CD14-positive monocyte (primary cell): ENCODE data around the gene GGT1. TPM values are rescaled to one million over a fixed set of nuclear protein-coding genes. Genes with fewer than 3 reads are reported as not detected.

Experiments
- DNase-seq, 3 donors: peaks; one replicate each; pipeline ENCODE4 v3.0.0-alpha.2; 2011 to 2022
- H2AFZ ChIP-seq: 2 replicates; pipeline ENCODE4 v1.6.0; 2012; ENCODE audit warnings: mild to moderate bottlenecking, low read depth, low read length, inconsistent platforms; ENCODE audit not compliant: insufficient read depth, poor library complexity, severe bottlenecking
- H3K27ac ChIP-seq, 2 donors: 1 replicate in 1 of 2; 2 replicates in 1 of 2; pipeline ENCODE4 v1.5.1; 2012 to 2013; ENCODE audit warnings: low read length in 2 of 2, control low read depth in 1 of 2, inconsistent platforms in 1 of 2, low read depth in 1 of 2, mild to moderate bottlenecking in 1 of 2
- H3K27me3 ChIP-seq, 2 donors: one replicate each; pipeline versions ENCODE4 v1.6.0 to v1.6.1; 2011 to 2013; ENCODE audit warnings: low read length in 2 of 2; ENCODE audit not compliant: control insufficient read depth in 2 of 2, insufficient read depth in 2 of 2
- H3K36me3 ChIP-seq, 2 donors: replicated peaks in 1 of 2; 1 replicate in 1 of 2; 2 replicates in 1 of 2; pipeline versions ENCODE4 v1.5.1 to v1.6.1; 2012 to 2013; ENCODE audit warnings: low read length in 2 of 2, control low read depth in 1 of 2, inconsistent platforms in 1 of 2, mild to moderate bottlenecking in 1 of 2; ENCODE audit not compliant: insufficient read depth in 2 of 2, control insufficient read depth in 1 of 2
- H3K4me1 ChIP-seq, 2 donors: 1 replicate in 1 of 2; 2 replicates in 1 of 2; pipeline versions ENCODE4 v1.5.1 to v1.6.1; 2012 to 2013; ENCODE audit warnings: low read length in 2 of 2, control low read depth in 1 of 2, inconsistent platforms in 1 of 2, mild to moderate bottlenecking in 1 of 2, moderate library complexity in 1 of 2; ENCODE audit not compliant: insufficient read depth in 2 of 2, control insufficient read depth in 1 of 2
- H3K4me2 ChIP-seq: replicated peaks from 2 replicates; pipeline ENCODE3; 2012; ENCODE audit warnings: low read length, moderate library complexity, mild to moderate bottlenecking; ENCODE audit not compliant: poor library complexity, severe bottlenecking; ENCODE audit errors: extremely low read depth
- H3K4me3 ChIP-seq, 3 experiments: fragments of 200-600 bp in 1 of 3; sonication (generic) in 1 of 3; replicated peaks in 1 of 3; 1 replicate in 2 of 3; 2 replicates in 1 of 3; pipeline ENCODE4 v1.5.1; 2011 to 2013; ENCODE audit warnings: low read length in 3 of 3, mild to moderate bottlenecking in 3 of 3, control low read depth in 2 of 3, low read depth in 2 of 3, inconsistent platforms in 1 of 3, moderate library complexity in 1 of 3
- H3K79me2 ChIP-seq: 2 replicates; pipeline ENCODE4 v1.6.0; 2012; ENCODE audit warnings: mild to moderate bottlenecking, control low read depth, inconsistent platforms, low read length, moderate library complexity; ENCODE audit not compliant: insufficient read depth
- H3K9ac ChIP-seq: 2 replicates; pipeline ENCODE4 v1.6.0; 2017; ENCODE audit warnings: low read length, mild to moderate bottlenecking; ENCODE audit not compliant: insufficient read depth, poor library complexity, severe bottlenecking
- H3K9me3 ChIP-seq, 2 donors: replicated peaks in 1 of 2; 1 replicate in 1 of 2; 2 replicates in 1 of 2; pipeline versions ENCODE4 v1.5.1 to v1.6.1; 2012 to 2013; ENCODE audit warnings: low read length in 2 of 2, control low read depth in 1 of 2; ENCODE audit not compliant: control insufficient read depth in 1 of 2, insufficient read depth in 1 of 2
- H4K20me1 ChIP-seq: 2 replicates; pipeline ENCODE4 v1.6.0; 2012; ENCODE audit warnings: mild to moderate bottlenecking, low read length, control low read depth, moderate library complexity; ENCODE audit not compliant: insufficient read depth
- H3K27ac Mint-ChIP-seq, 7 donors: one replicate each; pipeline ENCODE4 v1.8.0; 2020; ENCODE audit warnings: mild to moderate bottlenecking in 7 of 7, mixed read lengths in 7 of 7, moderate library complexity in 6 of 7, inconsistent platforms in 2 of 7
- H3K27me3 Mint-ChIP-seq, 3 donors: one replicate each; pipeline ENCODE4 v1.8.0; 2021 to 2022; ENCODE audit warnings: low read depth in 3 of 3, mild to moderate bottlenecking in 3 of 3, mixed read lengths in 3 of 3, moderate library complexity in 3 of 3, inconsistent platforms in 1 of 3
- H3K36me3 Mint-ChIP-seq, 2 donors: one replicate each; pipeline ENCODE4 v1.8.0; 2020; ENCODE audit warnings: mixed read lengths in 2 of 2, inconsistent platforms in 1 of 2, mild to moderate bottlenecking in 1 of 2
- H3K4me1 Mint-ChIP-seq: one replicate; pipeline ENCODE4 v1.8.0; 2020; ENCODE audit warnings: mild to moderate bottlenecking, mixed read lengths
- H3K4me3 Mint-ChIP-seq, 2 donors: one replicate each; pipeline ENCODE4 v1.8.0; 2020; ENCODE audit warnings: mild to moderate bottlenecking in 2 of 2, mixed read lengths in 2 of 2, moderate library complexity in 1 of 2
- H3K9me3 Mint-ChIP-seq, 7 donors: one replicate each; pipeline ENCODE4 v1.8.0; 2020 to 2022; ENCODE audit warnings: mixed read lengths in 7 of 7, mild to moderate bottlenecking in 6 of 7, moderate library complexity in 6 of 7, inconsistent platforms in 2 of 7
- CTCF ChIP-seq: fragments of 200-600 bp; IDR thresholded peaks from one replicate; pipeline ENCODE4 v1.8.0; 2022; ENCODE audit warnings: antibody characterized with exemption, mild to moderate bottlenecking
- WGBS: methylation state at CpG from one replicate; pipeline ENCODE4 v1.1.5; 2013; ENCODE audit warnings: missing lambda C conversion rate; ENCODE audit not compliant: insufficient coverage; 5-methylcytosine and 5-hydroxymethylcytosine counted together
- intact Hi-C, 2 donors: fragments of 100-400 bp; cut with micrococcal nuclease; formaldehyde crosslinking; loops; one replicate each; pipeline versions ENCODE4 v1.15.0 to v1.15.1; 2023
- polyA plus RNA-seq, 3 donors: library from polyadenylated mRNA; depleted of rRNA in 1 of 3; unstranded in 2 of 3; stranded (reverse) in 1 of 3; fragments of 300-500 nt in 2 of 3; fragments of >200 nt in 1 of 3; fragmentation: Illumina TruSeq in 2 of 3; gene quantifications; 1 replicate in 2 of 3; 2 replicates in 1 of 3; pipeline ENCODE4 v1.2.3, GENCODE V29; 2012 to 2021

GGT1 gene
- polyA plus RNA-seq, 3 donors, result 16.0 to 26.5 (median 25.5) TPM

- H3K4me3 Mint-ChIP-seq, result no peak overlapping the region
- no peak overlapping the region for H3K9ac ChIP-seq
Measured at GRCh38 chr22:24583221-24584165, 19.5 kb upstream of the GGT1 start.

More at GRCh38 chr22:24583221-24584165, 19.5 kb upstream of the GGT1 start:
- Mint-ChIP-seq H3K9me3 (no peaks in the 10 kb centered on the region), H3K27ac (peak overlapping the region in 1 of 7 donors; percentile 68), H3K4me1 (peaks cover 3% of the 10 kb centered on the region), H3K27me3 (peaks cover 0 to 2% (median 1%) of the 10 kb centered on the region in 3 donors), H3K36me3 (peaks cover 0 to 2% of the 10 kb centered on the region in 2 donors)
- Histone ChIP-seq H3K36me3 (no peaks in the 10 kb centered on the region), H4K20me1 (no peaks in the 10 kb centered on the region), H3K4me1 (no peaks in the 10 kb centered on the region), H3K4me3 (no peak overlapping the region), H3K9me3 (no peaks in the 10 kb centered on the region), H3K4me2 (no peak overlapping the region), H2AFZ (no peak overlapping the region), H3K79me2 (no peaks in the 10 kb centered on the region), H3K27me3 (no peaks in the 10 kb centered on the region), H3K27ac (no peak overlapping the region)
- intact Hi-C loops, result no loop called here
- 91% methylated on average over 13 of the region's 19 CpGs for WGBS
- DNase-seq, result no peak
- no peak for TF ChIP-seq CTCF
